Gastroesophageal sphincter (tissue), 3 donors: ENCODE results near the gene ZNF496.

ENCODE experiments used
- EP300 ChIP-seq: sonication (generic); formaldehyde crosslinking; IDR thresholded peaks from one replicate; pipeline ENCODE4 v1.6.1; 2017; ENCODE audit warnings: antibody characterized with exemption, mild to moderate bottlenecking
- POLR2A ChIP-seq, 2 donors: fragments of 450-650 bp; IDR thresholded peaks; one replicate each; pipeline ENCODE4 v1.6.1; 2017; ENCODE audit warnings: antibody characterized with exemption in 2 of 2, mild to moderate bottlenecking in 2 of 2, moderate library complexity in 1 of 2
- TF ChIP-seq, protein P1 (sequence below), 4 experiments: fragments of 200-600 bp in 2 of 4; fragments of 450-650 bp in 2 of 4; sonication (generic) in 1 of 4; IDR thresholded peaks; one replicate each; pipeline ENCODE4 v1.5.1; 2017 to 2019; ENCODE audit warnings: antibody characterized with exemption in 4 of 4, mild to moderate bottlenecking in 2 of 4, moderate library complexity in 2 of 4

DNA sequence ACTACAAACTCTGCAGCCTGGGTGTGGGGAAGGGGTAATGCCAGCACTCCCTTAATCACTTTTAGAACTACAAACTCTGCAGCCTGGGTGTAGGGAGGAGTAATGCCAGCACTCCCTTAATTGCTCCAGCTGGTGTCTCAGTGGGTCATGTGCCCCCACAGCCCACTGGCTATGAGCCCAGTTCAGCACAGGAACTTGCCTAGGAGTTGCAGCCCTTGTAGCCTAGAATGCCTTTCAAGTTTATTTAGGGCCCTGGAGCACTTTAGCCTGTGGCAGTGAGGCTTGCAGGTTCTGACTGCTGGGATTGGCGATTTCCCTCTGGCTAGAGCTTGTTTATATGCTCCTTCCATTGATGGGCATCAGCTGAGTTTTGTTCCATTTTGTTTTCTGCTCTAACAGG, 58.7 kb downstream of the ZNF496 start:
- TF ChIP-seq, protein P1, sequence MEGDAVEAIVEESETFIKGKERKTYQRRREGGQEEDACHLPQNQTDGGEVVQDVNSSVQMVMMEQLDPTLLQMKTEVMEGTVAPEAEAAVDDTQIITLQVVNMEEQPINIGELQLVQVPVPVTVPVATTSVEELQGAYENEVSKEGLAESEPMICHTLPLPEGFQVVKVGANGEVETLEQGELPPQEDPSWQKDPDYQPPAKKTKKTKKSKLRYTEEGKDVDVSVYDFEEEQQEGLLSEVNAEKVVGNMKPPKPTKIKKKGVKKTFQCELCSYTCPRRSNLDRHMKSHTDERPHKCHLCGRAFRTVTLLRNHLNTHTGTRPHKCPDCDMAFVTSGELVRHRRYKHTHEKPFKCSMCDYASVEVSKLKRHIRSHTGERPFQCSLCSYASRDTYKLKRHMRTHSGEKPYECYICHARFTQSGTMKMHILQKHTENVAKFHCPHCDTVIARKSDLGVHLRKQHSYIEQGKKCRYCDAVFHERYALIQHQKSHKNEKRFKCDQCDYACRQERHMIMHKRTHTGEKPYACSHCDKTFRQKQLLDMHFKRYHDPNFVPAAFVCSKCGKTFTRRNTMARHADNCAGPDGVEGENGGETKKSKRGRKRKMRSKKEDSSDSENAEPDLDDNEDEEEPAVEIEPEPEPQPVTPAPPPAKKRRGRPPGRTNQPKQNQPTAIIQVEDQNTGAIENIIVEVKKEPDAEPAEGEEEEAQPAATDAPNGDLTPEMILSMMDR (IDR thresholded peaks at IDR 0.05): no peak
- TF ChIP-seq POLR2A (IDR thresholded peaks at IDR 0.05) (no peak), EP300 (no peak)
